ENCODE measurements around the gene TACSTD2. TPM values are rescaled to one million over a fixed set of nuclear protein-coding genes. Genes with fewer than 3 reads are reported as not detected.

Gene TACSTD2
- total and polyA plus RNA-seq, 8 donors = 6.0 to 171 (median 13.4) TPM

DNA sequence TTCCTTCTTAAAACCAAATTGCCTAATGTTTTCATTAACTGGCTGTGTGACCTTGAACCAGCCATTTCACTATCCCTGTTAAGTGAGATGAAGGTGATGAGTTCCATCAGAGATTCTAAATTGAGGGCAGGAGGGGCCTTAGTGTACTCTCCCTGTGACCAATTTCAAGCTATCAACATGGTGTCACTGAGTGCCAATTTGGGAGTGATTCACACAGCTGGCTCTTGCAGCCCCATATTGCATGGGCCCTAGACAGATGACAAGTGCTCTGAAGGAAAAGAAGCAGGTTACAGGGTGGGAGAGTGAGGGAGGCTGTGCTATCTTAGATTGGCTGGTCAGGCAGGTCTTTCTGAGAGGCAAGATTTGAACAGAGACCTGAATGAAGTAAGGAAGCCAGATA, 13.0 kb upstream of the TACSTD2 start:
- no peaks in the 10 kb centered on the region for H3K9me3 ChIP-seq
- no peak overlapping the region for H3K4me3 ChIP-seq
- H3K27me3 ChIP-seq = no peaks in the 10 kb centered on the region
- ATAC-seq (no peak), DNase-seq (no peak)
- TF ChIP-seq CTCF (IDR thresholded peaks at IDR 0.05) = no peak
- peaks cover 14 to 15% of the 10 kb centered on the region in 2 donors for H3K4me1 ChIP-seq
- H3K27ac ChIP-seq = no peak overlapping the region
- H3K36me3 ChIP-seq = no peaks in the 10 kb centered on the region
- intact Hi-C loops (cut with DNase I) = no loop called here

- Histone ChIP-seq H3K27me3 (no peaks in the 10 kb centered on the region), H3K4me1 (peaks cover 30 to 31% of the 10 kb centered on the region in 2 donors), H3K4me3 (no peak overlapping the region), H3K27ac (no peak overlapping the region), H3K9me3 (no peaks in the 10 kb centered on the region), H3K36me3 (no peaks in the 10 kb centered on the region)
- DNase-seq = no peak
- no peak for TF ChIP-seq CTCF (IDR thresholded peaks at IDR 0.05)
- no peak for ATAC-seq
- intact Hi-C loops (cut with DNase I) = no loop called here
Observed at GRCh38 chr1:58588396-58588795, 11.3 kb upstream of the TACSTD2 start.

DNA sequence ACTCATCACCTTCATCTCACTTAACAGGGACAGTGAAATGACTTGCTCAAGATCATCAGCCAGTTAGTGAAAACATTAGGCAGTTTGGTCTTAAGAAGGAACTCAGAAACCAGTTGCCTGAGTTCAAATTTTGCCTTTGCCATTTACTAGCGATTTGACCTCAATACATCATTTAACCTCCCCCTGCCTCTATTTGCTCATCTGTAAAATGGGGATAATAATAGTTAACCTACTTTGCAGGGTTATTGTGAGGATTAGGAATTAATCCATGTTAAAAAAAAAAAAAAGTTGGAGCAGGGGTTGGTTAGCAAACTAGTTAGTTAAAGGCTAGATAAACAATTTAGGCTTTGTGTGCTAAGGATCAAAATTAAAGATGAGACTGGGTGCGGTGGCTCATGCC, 10.6 kb upstream of the TACSTD2 start:
- Histone ChIP-seq H3K36me3 (no peaks in the 10 kb centered on the region), H3K4me3 (no peak overlapping the region), H3K27me3 (no peaks in the 10 kb centered on the region), H3K27ac (no peak overlapping the region), H3K4me1 (peaks cover 30 to 33% of the 10 kb centered on the region in 2 donors), H3K9me3 (no peaks in the 10 kb centered on the region)
- intact Hi-C loops (cut with DNase I) = no loop called here
- TF ChIP-seq CTCF (IDR thresholded peaks at IDR 0.05) = no peak
- DNase-seq = no peak
- no peak for ATAC-seq

DNA sequence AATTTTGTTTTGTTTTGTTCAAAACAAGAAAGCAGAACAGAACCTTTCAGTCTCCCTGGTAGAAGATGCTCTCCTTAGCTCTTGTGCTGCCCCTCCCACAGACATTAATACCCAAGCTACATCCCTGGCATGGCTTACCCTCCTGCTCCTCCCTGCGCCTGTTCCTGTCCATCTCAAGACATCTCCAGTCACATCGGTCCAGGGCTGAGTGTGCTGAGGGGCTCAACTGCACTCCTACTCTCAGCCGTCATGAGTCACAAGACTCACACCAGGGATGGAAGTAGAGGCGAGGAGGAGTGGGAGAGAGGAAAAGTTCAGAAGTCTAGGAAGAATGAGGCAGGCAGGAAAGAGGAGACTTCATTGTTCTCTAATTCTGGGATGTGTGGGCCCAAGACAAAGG, 9.2 kb upstream of the TACSTD2 start:
- no peak for ATAC-seq
- Histone ChIP-seq H3K36me3 (no peaks in the 10 kb centered on the region), H3K4me1 (peaks cover 24 to 33% of the 10 kb centered on the region in 2 donors), H3K27ac (peak overlapping the region; percentile 69 to 84), H3K4me3 (no peak overlapping the region), H3K9me3 (no peaks in the 10 kb centered on the region), H3K27me3 (no peaks in the 10 kb centered on the region)
- no peak for DNase-seq
- TF ChIP-seq CTCF (IDR thresholded peaks at IDR 0.05) = no peak
- intact Hi-C loops (cut with DNase I) = no loop called here

- intact Hi-C loops (cut with DNase I) = no loop called here
- Histone ChIP-seq H3K27ac (peak overlapping the region; percentile 69 to 84), H3K9me3 (no peaks in the 10 kb centered on the region), H3K4me1 (peaks cover 24 to 33% of the 10 kb centered on the region in 2 donors), H3K36me3 (no peaks in the 10 kb centered on the region), H3K27me3 (no peaks in the 10 kb centered on the region), H3K4me3 (no peak overlapping the region)
- TF ChIP-seq CTCF (IDR thresholded peaks at IDR 0.05) = no peak
- ATAC-seq = peak; percentile 78
- peak in 2 of 4 donors; percentile 64 to 77 for DNase-seq
Observed at GRCh38 chr1:58585581-58586151, 8.6 kb upstream of the TACSTD2 start.
